GM21381 (cell line): ENCODE results near the gene NCAPH2.

Experiments
- ATAC-seq: cut with Tn5 transposase; IDR thresholded peaks from one replicate; pipeline ENCODE4 v1.9.1; 2021; ENCODE audit warnings: mild to moderate bottlenecking, moderate library complexity; ENCODE audit not compliant: unreplicated experiment

NCAPH2 gene

GRCh38 chr22:50507991-50508884 is at the start of gene NCAPH2:
TSS of gene NCAPH2 (plus strand) at chr22:50508224. CDS start at chr22:50508338, 114 bp downstream.
- ATAC-seq = peak; percentile 61

- no peak for ATAC-seq
Measured at GRCh38 chr22:50459016-50459415, 49.0 kb upstream of the NCAPH2 start.

- ATAC-seq = no peak
Measured at GRCh38 chr22:50459496-50460140, 48.4 kb upstream of the NCAPH2 start.

- ATAC-seq = no peak
Measured at GRCh38 chr22:50460938-50461337, 47.1 kb upstream of the NCAPH2 start.

- ATAC-seq = no peak
Measured at GRCh38 chr22:50461536-50461935, 46.5 kb upstream of the NCAPH2 start.

GRCh38 chr22:50461979-50462540 is 46.0 kb upstream of the NCAPH2 start:
- ATAC-seq = no peak

- ATAC-seq = no peak
Measured at GRCh38 chr22:50463188-50463900, 44.7 kb upstream of the NCAPH2 start.

GRCh38 chr22:50464451-50464850 is 43.6 kb upstream of the NCAPH2 start:
- no peak for ATAC-seq

- ATAC-seq = no peak
Measured at GRCh38 chr22:50465066-50465930, 42.7 kb upstream of the NCAPH2 start.

- no peak for ATAC-seq
Measured at GRCh38 chr22:50467341-50467740, 40.7 kb upstream of the NCAPH2 start.

- no peak for ATAC-seq
Measured at GRCh38 chr22:50467773-50468440, 40.1 kb upstream of the NCAPH2 start.

GRCh38 chr22:50468626-50469025 is 39.4 kb upstream of the NCAPH2 start:
- ATAC-seq = no peak

GRCh38 chr22:50469377-50470305 is 38.4 kb upstream of the NCAPH2 start:
- ATAC-seq = peak; percentile 54

GRCh38 chr22:50470491-50470890 is 37.5 kb upstream of the NCAPH2 start:
- ATAC-seq = no peak

GRCh38 chr22:50471197-50471847 is 36.7 kb upstream of the NCAPH2 start:
- ATAC-seq = no peak

- ATAC-seq = no peak
Measured at GRCh38 chr22:50471962-50472361, 36.1 kb upstream of the NCAPH2 start.

- ATAC-seq = no peak
Measured at GRCh38 chr22:50473088-50473487, 34.9 kb upstream of the NCAPH2 start.
